Right lobe of liver (tissue), 6 donors: ENCODE measurements around the gene HSPA14. TPM values are rescaled to one million over a fixed set of nuclear protein-coding genes. Genes with fewer than 3 reads are reported as not detected.

Experiments
- ATAC-seq, 4 donors: fragments of 200-7000 bp; cut with Tn5 transposase; one replicate each; pipeline ENCODE4 v1.9.1; 2020; ENCODE audit warnings: mild to moderate bottlenecking in 4 of 4, moderate library complexity in 4 of 4
- DNase-seq, 3 donors: peaks; one replicate each; pipeline ENCODE4 v3.0.0-alpha.2; 2020
- H3K27ac ChIP-seq, 3 donors: fragments of 200-600 bp; one replicate each; pipeline ENCODE4 v1.8.0; 2022
- H3K27me3 ChIP-seq, 2 donors: fragments of 200-600 bp; one replicate each; pipeline ENCODE4 v1.8.0; 2022
- H3K36me3 ChIP-seq, 4 donors: fragments of 200-600 bp; sonication (generic) in 1 of 4; one replicate each; pipeline versions ENCODE4 v1.5.1 to v1.8.0; 2017 to 2022; ENCODE audit warnings: control low read depth in 1 of 4
- H3K4me1 ChIP-seq, 4 donors: fragments of 200-600 bp; sonication (generic) in 1 of 4; one replicate each; pipeline versions ENCODE4 v1.5.1 to v1.8.0; 2017 to 2022; ENCODE audit warnings: control low read depth in 1 of 4
- H3K4me3 ChIP-seq, 3 donors: fragments of 200-600 bp; one replicate each; pipeline ENCODE4 v1.8.0; 2022
- H3K9me3 ChIP-seq, 4 donors: fragments of 200-600 bp; sonication (generic) in 1 of 4; one replicate each; pipeline versions ENCODE4 v1.5.1 to v1.8.0; 2017 to 2022; ENCODE audit warnings: control low read depth in 1 of 4
- POLR2A ChIP-seq: fragments of 450-650 bp; IDR thresholded peaks from one replicate; pipeline ENCODE4 v1.6.1; 2017; ENCODE audit warnings: antibody characterized with exemption, mild to moderate bottlenecking
- WGBS: methylation state at CpG from one replicate; pipeline ENCODE4 v1.1.6; 2018; ENCODE audit warnings: low coverage, low lambda C conversion rate; ENCODE audit not compliant: insufficient coverage; ENCODE audit errors: missing lambda C conversion rate; 5-methylcytosine and 5-hydroxymethylcytosine counted together
- intact Hi-C, 2 donors: fragments of 100-400 bp; cut with DNase I; formaldehyde crosslinking; loops; one replicate each; pipeline versions ENCODE4 v1.11.2 to v1.14.1; 2022
- total RNA-seq, 6 experiments: library from RNA; depleted of rRNA in 2 of 6; stranded (reverse); fragments of >200 nt in 2 of 6; fragmentation: NEBNext Ultra II Directional in 3 of 6; extraction: Animal tissue kit (Norgen Biotek cat#: 25700) in 3 of 6; gene quantifications; one replicate each; pipeline versions ENCODE4 v1.1.0 to v1.2.4, GENCODE V29; 2016 to 2023
- TF ChIP-seq, protein P1 (sequence below), 4 donors: fragments of 200-600 bp in 3 of 4; fragments of 450-650 bp in 1 of 4; IDR thresholded peaks; one replicate each; pipeline versions ENCODE4 v1.5.1 to v1.8.0; 2016 to 2022; ENCODE audit warnings: antibody characterized with exemption in 4 of 4, mild to moderate bottlenecking in 2 of 4
- donor health status: DM: no; HTN: yes; CAD: no.
- donor health status: DM: no; HTN: no; CAD: no.
- donor health status: DM: no; HTN: no; CAD: no.
- donor health status: DM: no; HTN: yes; CAD: no.
- donor health status: DM: no; HTN: yes; CAD: no.

Gene HSPA14
- total RNA-seq, 6 experiments from 2014 or later = 2.7 to 8.6 (median 4.9) TPM

- DNase-seq (no peak), ATAC-seq (no peak)
- no peak overlapping the region for H3K4me3 ChIP-seq
- no peaks in the 10 kb centered on the region for H3K9me3 ChIP-seq
- H3K36me3 ChIP-seq = no peaks in the 10 kb centered on the region
- H3K27me3 ChIP-seq = no peaks in the 10 kb centered on the region
- intact Hi-C loops = no loop called here
- TF ChIP-seq, protein P1, sequence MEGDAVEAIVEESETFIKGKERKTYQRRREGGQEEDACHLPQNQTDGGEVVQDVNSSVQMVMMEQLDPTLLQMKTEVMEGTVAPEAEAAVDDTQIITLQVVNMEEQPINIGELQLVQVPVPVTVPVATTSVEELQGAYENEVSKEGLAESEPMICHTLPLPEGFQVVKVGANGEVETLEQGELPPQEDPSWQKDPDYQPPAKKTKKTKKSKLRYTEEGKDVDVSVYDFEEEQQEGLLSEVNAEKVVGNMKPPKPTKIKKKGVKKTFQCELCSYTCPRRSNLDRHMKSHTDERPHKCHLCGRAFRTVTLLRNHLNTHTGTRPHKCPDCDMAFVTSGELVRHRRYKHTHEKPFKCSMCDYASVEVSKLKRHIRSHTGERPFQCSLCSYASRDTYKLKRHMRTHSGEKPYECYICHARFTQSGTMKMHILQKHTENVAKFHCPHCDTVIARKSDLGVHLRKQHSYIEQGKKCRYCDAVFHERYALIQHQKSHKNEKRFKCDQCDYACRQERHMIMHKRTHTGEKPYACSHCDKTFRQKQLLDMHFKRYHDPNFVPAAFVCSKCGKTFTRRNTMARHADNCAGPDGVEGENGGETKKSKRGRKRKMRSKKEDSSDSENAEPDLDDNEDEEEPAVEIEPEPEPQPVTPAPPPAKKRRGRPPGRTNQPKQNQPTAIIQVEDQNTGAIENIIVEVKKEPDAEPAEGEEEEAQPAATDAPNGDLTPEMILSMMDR (IDR thresholded peaks at IDR 0.05) = no peak
- TF ChIP-seq POLR2A = no peak
- WGBS = 13% methylated on average over 1 of the region's 1 CpG
- no peak overlapping the region for H3K27ac ChIP-seq
- H3K4me1 ChIP-seq = no peaks in the 10 kb centered on the region
These were observed 34.3 kb upstream of the HSPA14 start for GRCh38 chr10:14803827-14804226.

DNA sequence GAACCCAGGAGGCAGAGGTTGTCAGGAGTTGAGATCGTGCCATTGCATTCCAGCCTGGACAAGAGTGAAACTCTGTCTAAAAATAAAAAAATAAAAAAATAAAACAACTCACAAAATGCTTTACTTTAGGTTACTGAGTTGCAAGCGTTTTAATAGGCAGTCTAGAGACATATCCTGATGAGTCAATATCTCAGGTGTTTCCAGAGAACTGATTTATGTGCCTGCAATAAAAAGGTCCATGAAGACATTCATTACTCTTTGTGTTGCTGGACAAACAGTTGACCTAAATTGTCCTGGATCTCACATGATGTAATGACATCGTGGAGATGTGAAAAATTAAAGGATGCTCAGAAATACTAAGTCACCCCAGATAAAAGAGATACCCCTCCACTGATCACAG, 31.8 kb upstream of the HSPA14 start:
- ATAC-seq (no peak), DNase-seq (no peak)
- Histone ChIP-seq H3K9me3 (no peaks in the 10 kb centered on the region), H3K27me3 (no peaks in the 10 kb centered on the region), H3K27ac (no peak overlapping the region), H3K4me1 (no peaks in the 10 kb centered on the region), H3K4me3 (no peak overlapping the region), H3K36me3 (no peaks in the 10 kb centered on the region)
- TF ChIP-seq POLR2A = no peak
- TF ChIP-seq, protein P1 (IDR thresholded peaks at IDR 0.05) = no peak
- intact Hi-C loops = no loop called here
- WGBS = 77% methylated on average over 3 of the region's 3 CpGs

GRCh38 chr10:14810969-14811953, 26.8 kb upstream of the HSPA14 start:
- ATAC-seq (peak; percentile 60 to 93 (median 82)), DNase-seq (no peak)
- H3K27me3 ChIP-seq = no peaks in the 10 kb centered on the region
- H3K27ac ChIP-seq = no peak overlapping the region
- no peaks in the 10 kb centered on the region for H3K4me1 ChIP-seq
- H3K36me3 ChIP-seq = no peaks in the 10 kb centered on the region
- intact Hi-C loops = no loop called here
- WGBS = 32% methylated on average over 9 of the region's 9 CpGs
- no peak for TF ChIP-seq POLR2A
- TF ChIP-seq, protein P1 (IDR thresholded peaks at IDR 0.05) = peak; percentile 9 to 34 (median 26)
- H3K9me3 ChIP-seq = no peaks in the 10 kb centered on the region
- no peak overlapping the region for H3K4me3 ChIP-seq

DNA sequence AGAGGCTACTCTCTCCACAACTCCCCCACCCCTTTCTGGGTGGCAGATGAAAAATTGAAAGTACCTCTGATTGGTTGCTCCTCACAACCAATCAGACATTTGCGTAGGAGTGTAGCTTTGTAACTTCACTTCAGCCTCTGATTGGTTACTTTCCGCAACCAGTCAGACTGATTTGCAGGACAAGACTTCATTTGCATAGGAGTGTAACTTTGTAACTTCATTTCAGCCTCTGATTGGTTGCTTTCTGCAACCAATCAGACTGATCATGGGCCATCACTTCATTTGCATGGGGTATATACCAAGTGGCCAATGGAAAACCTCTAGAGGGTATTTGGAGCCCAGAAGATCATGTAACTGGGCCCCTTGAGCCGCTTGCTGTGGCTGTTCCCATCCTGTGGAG, 25.8 kb upstream of the HSPA14 start:
- 100% methylated on average over 1 of the region's 3 CpGs for WGBS
- intact Hi-C loops = no loop called here

More for the DNA sequence above, 25.8 kb upstream of the HSPA14 start:
- ATAC-seq (no peak), DNase-seq (no peak)
- Histone ChIP-seq H3K4me1 (no peaks in the 10 kb centered on the region), H3K36me3 (no peaks in the 10 kb centered on the region), H3K9me3 (no peaks in the 10 kb centered on the region), H3K27me3 (no peaks in the 10 kb centered on the region), H3K27ac (no peak overlapping the region), H3K4me3 (no peak overlapping the region)
- TF ChIP-seq, protein P1 (IDR thresholded peaks at IDR 0.05) = no peak
- TF ChIP-seq POLR2A = no peak
